ENCODE measurements around the gene SLC25A23. TPM values are rescaled to one million over a fixed set of nuclear protein-coding genes. Genes with fewer than 3 reads are reported as not detected.

Gene SLC25A23
- total and polyA plus RNA-seq, 4 donors, result 9.3 to 34.6 (median 22.7) TPM

GRCh38 chr19:6499052-6499790 lies 39.6 kb upstream of the SLC25A23 start:
- no peak for DNase-seq (ENCODE audit: low spot score)
- Histone ChIP-seq H3K4me3 (ENCODE audit: low read depth in 1 of 3, low read length in 3 of 3) (no peak overlapping the region), H3K36me3 (ENCODE audit: control insufficient read depth in 4 of 4, insufficient read depth in 3 of 4, low read depth in 1 of 4, low read length in 3 of 4) (no peaks in the 10 kb centered on the region), H3K9me3 (ENCODE audit: control insufficient read depth in 4 of 4, low read length in 3 of 4) (no peaks in the 10 kb centered on the region), H3K9ac (ENCODE audit: low read depth in 1 of 2, low read length in 2 of 2) (no peak overlapping the region), H3K4me1 (ENCODE audit: control insufficient read depth in 4 of 4, insufficient read depth in 4 of 4, low read length in 3 of 4) (peaks cover 0 to 8% (median 4%) of the 10 kb centered on the region in 4 donors), H3K27ac (ENCODE audit: low read depth in 1 of 2, low read length in 2 of 2) (no peak overlapping the region), H3K27me3 (ENCODE audit: control insufficient read depth in 4 of 4, insufficient read depth in 4 of 4, low read length in 3 of 4) (peaks cover 0 to 3% (median 0%) of the 10 kb centered on the region in 4 donors)
- WGBS, result 71% methylated on average over 17 of the region's 17 CpGs
- TF ChIP-seq EGR1 (IDR thresholded peaks at IDR 0.05; ENCODE audit: low read depth in 2 of 2) (no peak), CTCF (IDR thresholded peaks at IDR 0.05; ENCODE audit: low read depth, low read length, missing input control) (no peak), ZBTB33 (IDR thresholded peaks at IDR 0.05) (no peak), RXRA (IDR thresholded peaks at IDR 0.05) (no peak)

GRCh38 chr19:6498294-6499036 lies 38.9 kb upstream of the SLC25A23 start:
- Histone ChIP-seq H3K27me3 (ENCODE audit: control insufficient read depth in 4 of 4, insufficient read depth in 4 of 4, low read length in 3 of 4) (peaks cover 0 to 3% (median 0%) of the 10 kb centered on the region in 4 donors), H3K4me1 (ENCODE audit: control insufficient read depth in 4 of 4, insufficient read depth in 4 of 4, low read length in 3 of 4) (peaks cover 0 to 8% (median 4%) of the 10 kb centered on the region in 4 donors), H3K4me3 (ENCODE audit: low read depth in 1 of 3, low read length in 3 of 3) (no peak overlapping the region), H3K9me3 (ENCODE audit: control insufficient read depth in 4 of 4, low read length in 3 of 4) (no peaks in the 10 kb centered on the region), H3K36me3 (ENCODE audit: control insufficient read depth in 4 of 4, insufficient read depth in 3 of 4, low read depth in 1 of 4, low read length in 3 of 4) (no peaks in the 10 kb centered on the region), H3K27ac (ENCODE audit: low read depth in 1 of 2, low read length in 2 of 2) (no peak overlapping the region), H3K9ac (ENCODE audit: low read depth in 1 of 2, low read length in 2 of 2) (no peak overlapping the region)
- DNase-seq (ENCODE audit: low spot score), result no peak
- TF ChIP-seq YY1 (IDR thresholded peaks at IDR 0.05) (no peak), ZBTB33 (IDR thresholded peaks at IDR 0.05) (no peak), GABPA (IDR thresholded peaks at IDR 0.05 in 1 of 2, conservative IDR thresholded peaks at IDR 0.05 in 1 of 2) (no peak), EGR1 (IDR thresholded peaks at IDR 0.05; ENCODE audit: low read depth in 2 of 2) (no peak), HNF4A (conservative IDR thresholded peaks at IDR 0.05) (no peak), SP1 (IDR thresholded peaks at IDR 0.05) (no peak), FOXA2 (IDR thresholded peaks at IDR 0.05) (no peak), HNF4G (IDR thresholded peaks at IDR 0.05) (no peak), ATF3 (IDR thresholded peaks at IDR 0.05) (no peak), REST (IDR thresholded peaks at IDR 0.05) (no peak), RXRA (IDR thresholded peaks at IDR 0.05) (no peak), CTCF (IDR thresholded peaks at IDR 0.05; ENCODE audit: low read depth, low read length, missing input control) (no peak), NR2F2 (IDR thresholded peaks at IDR 0.05) (no peak), JUND (IDR thresholded peaks at IDR 0.05) (no peak), RAD21 (IDR thresholded peaks at IDR 0.05) (no peak), FOXA1 (IDR thresholded peaks at IDR 0.05) (no peak), TAF1 (conservative IDR thresholded peaks at IDR 0.05) (no peak)
- TF ChIP-seq, protein P1, sequence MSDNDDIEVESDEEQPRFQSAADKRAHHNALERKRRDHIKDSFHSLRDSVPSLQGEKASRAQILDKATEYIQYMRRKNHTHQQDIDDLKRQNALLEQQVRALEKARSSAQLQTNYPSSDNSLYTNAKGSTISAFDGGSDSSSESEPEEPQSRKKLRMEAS (IDR thresholded peaks at IDR 0.05), result no peak
- WGBS, result 77% methylated on average over 7 of the region's 7 CpGs
